Heart left ventricle (tissue), 13 donors: ENCODE data around the gene NAPA.

ENCODE experiments used
- CTCF ChIP-seq, 12 donors: fragments of 200-600 bp; sonication (generic) in 4 of 12; IDR thresholded peaks; one replicate each; pipeline versions ENCODE4 v1.5.0 to v1.8.0; 2018 to 2022; ENCODE audit warnings: antibody characterized with exemption in 12 of 12, mild to moderate bottlenecking in 5 of 12
- POLR2A ChIP-seq, 2 donors: fragments of 450-650 bp; IDR thresholded peaks; one replicate each; pipeline ENCODE4 v1.6.1; 2017; ENCODE audit warnings: antibody characterized with exemption in 2 of 2, mild to moderate bottlenecking in 2 of 2, moderate library complexity in 2 of 2
- donor health status: ischemic (EF 13 %, LVEDD 7.1; RV severe dilation, severe dysfunction).
- donor health status: DM: no; HTN: yes; CAD: no.
- donor health status: DM: no; HTN: no; CAD: no.
- donor health status: ischemic (EF 25% LVEDD 6.9; RV normal size, moderate dysfunction).
- donor health status: ischemic (EF 25% LVEDD 5.7; RV mildly dilated, moderate dysfunction).
- donor health status: ischemic (EF 35%, LVEDD 5.7; RV mildly dilated, moderate dysfunction).
- donor health status: nonischemic (EF 11% LVEDD 7.7; RV severe dilation, severe dysfunction).
- donor health status: DM: yes; HTN: yes; CAD: no.
- donor health status: PGD.
- donor health status: ischemic (EF 29% LVEDD 5.4; RV normal size, mild dysfunction).
- donor health status: nonischemic (EF 23%, LVEDD 6.1; RV moderate dilation, normal function).

GRCh38 chr19:47456721-47457474 lies 58.0 kb downstream of the NAPA start:
- TF ChIP-seq CTCF (IDR thresholded peaks at IDR 0.05) (no peak), POLR2A (IDR thresholded peaks at IDR 0.05) (no peak)
